GM23248 (cell line): ENCODE data around the gene RESF1.

ENCODE experiments used
- EZH2 ChIP-seq: fragments of 200-600 bp; sonication (generic); IDR thresholded peaks from 2 replicates; pipeline ENCODE4 v1.6.1; 2018; ENCODE audit warnings: antibody characterized with exemption, mild to moderate bottlenecking; ENCODE audit not compliant: insufficient read depth, poor library complexity, severe bottlenecking
- EZH2phosphoT487 ChIP-seq: fragments of 200-600 bp; sonication (generic); IDR thresholded peaks from 2 replicates; pipeline ENCODE4 v1.6.1; 2018; ENCODE audit warnings: antibody characterized with exemption, moderate library complexity, mild to moderate bottlenecking, low read depth; ENCODE audit not compliant: insufficient read depth

GRCh38 chr12:31950088-31950487 is 9.1 kb upstream of the RESF1 start:
- no peak for TF ChIP-seq EZH2phosphoT487
- TF ChIP-seq EZH2: no peak
